HG03439 (cell line): ENCODE measurements around the gene FGF22.
"Not testable (repeated sequence)": the region's sequence is repeated elsewhere in the genome, so short reads cannot be mapped to it uniquely, and the experiment has no call there.

ENCODE experiments used
- ATAC-seq: cut with Tn5 transposase; IDR thresholded peaks from one replicate; pipeline ENCODE4 v1.9.1; 2021; ENCODE audit warnings: mild to moderate bottlenecking, moderate library complexity; ENCODE audit not compliant: unreplicated experiment

Gene FGF22

DNA sequence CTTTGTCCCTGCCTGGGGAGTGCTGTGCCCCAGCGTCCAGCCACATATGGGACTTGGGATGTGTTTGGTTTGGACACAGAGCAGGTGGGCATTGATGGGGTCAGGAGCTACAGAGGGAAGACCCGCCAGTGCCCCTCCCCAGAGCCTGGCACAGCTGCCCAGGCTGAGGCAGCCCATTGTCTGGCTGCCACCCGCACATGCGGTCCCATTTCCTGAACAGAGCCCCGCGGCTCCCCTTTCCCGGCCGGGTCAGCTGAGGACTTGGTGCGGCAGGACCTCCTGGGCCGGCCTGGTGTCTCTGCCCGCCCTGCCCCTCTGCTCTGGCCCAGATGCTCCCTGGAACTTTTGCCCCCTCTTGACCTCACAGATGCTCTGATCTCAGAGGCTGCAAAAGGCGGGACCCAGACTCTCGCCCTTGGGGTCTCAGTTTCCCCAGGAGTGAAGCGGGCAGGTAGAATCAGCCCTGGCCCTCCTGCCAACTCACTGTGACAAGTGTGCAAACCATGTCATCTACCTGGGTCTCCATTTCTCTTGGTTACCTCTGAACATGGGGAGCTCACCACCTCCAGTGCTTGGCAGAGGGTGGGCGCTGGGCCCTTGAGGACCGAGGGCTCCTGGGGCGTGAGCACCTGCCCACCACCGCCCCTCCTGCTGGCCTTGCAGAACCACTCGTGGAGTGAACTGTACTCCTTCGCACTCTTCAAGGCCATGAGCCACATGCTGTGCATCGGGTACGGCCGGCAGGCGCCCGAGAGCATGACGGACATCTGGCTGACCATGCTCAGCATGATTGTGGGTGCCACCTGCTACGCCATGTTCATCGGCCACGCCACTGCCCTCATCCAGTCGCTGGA, 32.2 kb upstream of the FGF22 start:
- ATAC-seq = no peak

DNA sequence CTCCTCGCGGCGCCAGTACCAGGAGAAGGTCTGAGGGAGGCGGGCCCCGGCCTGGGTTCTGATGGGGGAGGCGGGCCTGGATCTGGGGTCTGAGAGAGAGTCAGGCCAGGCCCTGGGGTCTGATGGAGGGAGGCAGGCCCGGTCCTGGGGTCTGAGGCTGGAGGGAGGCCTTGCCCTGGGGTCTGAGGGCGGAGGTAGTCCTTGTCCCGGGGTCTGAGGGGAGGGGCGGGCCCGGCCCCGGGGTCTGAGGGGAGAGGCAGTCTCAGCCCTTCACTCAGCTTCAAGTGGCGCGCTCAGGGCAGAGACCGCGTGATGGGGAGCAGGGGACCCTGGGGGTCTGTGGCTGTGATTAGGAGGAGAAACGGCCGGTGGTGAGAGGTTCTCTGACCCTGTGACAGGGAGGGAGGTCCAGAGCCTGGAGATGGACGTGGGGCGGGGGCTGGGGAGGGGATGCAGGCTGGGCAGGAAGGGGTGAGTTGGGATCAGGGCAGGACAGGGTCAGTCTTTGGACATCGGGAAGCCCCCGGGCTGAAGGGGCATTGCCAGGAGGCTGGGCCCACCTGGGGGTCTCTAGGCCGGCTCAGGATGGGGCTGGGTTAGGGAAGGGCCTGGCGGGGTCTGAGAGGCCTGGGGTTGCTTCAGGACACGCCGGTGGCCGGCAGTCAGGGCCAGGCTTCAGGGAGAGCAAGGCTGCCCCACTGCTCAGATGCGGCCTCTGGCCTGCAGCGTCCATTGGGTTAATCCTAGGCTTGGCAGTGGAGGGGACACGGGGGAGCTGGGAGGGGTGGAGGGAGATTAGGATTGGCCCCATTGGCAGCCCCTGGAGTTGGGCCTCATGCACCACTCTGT, 31.3 kb upstream of the FGF22 start:
- ATAC-seq = no peak

- no peak for ATAC-seq
These were observed 30.7 kb upstream of the FGF22 start for GRCh38 chr19:609004-609346.

DNA sequence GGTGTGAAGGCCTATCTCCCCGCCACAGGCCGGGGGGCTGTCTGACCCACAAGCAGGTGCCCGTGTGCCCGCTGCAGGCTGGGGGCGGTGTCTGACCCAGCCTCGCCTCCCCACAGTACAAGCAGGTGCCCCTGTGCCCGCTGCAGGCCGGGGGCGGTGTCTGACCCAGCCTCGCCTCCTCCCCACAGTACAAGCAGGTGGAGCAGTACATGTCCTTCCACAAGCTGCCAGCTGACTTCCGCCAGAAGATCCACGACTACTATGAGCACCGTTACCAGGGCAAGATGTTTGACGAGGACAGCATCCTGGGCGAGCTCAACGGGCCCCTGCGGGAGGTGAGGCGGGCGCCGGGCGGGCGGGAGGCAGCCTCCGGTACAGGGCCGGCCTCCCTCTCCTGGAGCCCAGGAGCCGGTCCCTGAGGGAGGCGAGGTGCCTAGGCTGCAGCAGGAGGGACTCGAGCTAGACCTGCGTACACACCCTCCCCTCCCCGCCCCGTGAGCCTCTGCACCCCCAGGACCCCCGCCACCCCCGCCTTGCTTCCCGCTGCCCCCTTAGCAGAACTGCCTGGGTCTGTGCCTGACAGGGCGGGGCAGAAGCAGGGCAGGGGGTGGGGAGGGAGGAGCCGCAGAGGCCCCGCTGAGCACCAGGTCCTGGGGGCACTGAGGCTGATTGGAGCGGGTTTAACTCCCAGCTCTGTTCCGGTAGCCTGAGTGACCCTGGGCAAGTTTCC, 29.4 kb upstream of the FGF22 start:
- ATAC-seq = no peak

DNA sequence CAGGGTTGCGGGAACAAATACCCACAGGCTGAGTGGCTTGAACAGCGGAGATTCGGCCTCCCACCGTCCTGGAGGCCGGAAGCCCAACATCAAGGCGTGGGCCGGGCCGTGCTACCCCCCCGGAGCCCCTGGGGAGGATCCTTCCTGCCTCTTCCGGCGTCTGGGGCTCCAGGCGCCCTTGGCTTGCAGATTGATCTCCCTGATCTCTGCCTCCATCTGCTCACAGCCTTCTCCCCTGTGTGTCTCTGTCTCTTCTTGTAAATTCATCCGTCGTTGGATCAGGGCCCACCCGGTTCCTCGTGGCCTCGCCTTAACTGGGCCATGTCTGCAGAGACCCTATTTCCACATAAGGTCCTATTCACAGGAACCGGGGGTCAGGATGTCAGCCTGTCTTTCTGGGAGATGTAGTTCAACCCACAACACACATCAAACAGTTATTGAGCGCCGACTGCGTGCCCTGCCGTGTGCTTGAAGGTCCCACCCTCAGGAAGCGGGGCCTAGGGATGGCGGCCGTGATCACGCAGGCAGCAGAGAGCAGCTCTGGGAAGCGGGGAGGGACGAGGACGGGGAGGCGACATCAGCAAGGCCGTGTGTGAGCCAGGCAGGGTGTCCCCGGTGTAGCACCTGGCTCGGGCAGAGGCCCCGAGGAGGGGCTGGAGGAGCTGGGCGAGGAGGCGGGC, 28.7 kb upstream of the FGF22 start:
- no peak for ATAC-seq

DNA sequence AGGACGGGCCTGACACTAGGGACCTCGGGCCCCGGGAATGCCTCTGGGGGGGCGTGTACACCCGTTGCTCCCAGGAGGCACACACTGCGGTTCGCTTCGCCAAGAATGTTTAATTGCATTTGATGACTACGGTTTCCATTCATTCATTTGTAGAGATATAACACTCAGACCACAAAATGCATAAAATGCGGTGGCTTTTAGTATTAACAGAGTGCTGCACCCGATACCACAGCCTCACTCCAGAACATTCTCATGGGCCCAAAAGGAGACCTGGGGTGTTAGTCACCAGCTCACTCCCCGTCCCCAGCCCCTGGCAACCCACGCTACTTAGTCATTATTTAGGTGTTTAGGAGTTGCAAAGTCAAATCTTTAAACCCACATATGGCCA, 28.2 kb upstream of the FGF22 start:
- no peak for ATAC-seq

GRCh38 chr19:612941-613340, 26.7 kb upstream of the FGF22 start:
- ATAC-seq = no peak

DNA sequence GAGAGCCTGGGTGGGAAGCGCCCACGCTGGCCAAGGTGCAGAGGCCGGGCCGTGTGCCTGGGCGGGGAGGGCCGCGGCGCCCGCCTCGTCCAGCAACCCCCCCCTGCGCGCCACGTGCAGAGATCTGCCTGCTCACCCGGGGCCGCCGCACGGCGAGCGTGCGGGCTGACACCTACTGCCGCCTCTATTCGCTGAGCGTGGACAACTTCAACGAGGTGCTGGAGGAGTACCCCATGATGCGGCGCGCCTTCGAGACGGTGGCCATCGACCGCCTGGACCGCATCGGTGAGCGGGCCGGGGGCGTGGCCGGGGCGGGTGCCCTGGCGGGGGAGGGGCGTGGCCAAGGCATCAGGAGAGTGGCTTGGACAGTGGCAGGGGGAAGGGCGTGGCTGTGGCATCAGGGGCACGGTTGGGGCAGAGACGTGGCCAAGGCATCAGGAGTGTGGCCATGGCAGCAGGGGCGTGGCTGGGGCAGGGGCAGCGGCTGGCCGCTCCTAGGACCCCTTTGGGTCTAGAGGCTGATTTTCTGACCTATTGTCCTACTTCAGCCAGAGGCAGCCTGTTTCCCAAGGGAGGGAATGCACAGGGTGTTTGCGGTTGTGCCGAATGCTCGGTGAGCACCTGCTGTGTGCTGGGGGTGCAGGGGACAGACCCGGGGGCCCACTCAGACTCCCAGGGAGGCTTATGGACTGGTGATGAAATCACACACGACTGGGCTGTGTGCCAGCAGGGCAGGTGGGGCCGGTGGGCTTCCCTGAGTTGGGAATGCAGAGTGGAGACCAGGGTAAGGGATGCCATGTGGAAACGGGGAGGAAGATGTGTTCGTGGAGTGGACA, 25.7 kb upstream of the FGF22 start:
- no peak for ATAC-seq

GRCh38 chr19:615619-616018, 24.1 kb upstream of the FGF22 start:
- no peak for ATAC-seq

- no peak for ATAC-seq
These were observed 23.5 kb upstream of the FGF22 start for GRCh38 chr19:616062-616700.

- ATAC-seq = no peak
These were observed 22.7 kb upstream of the FGF22 start for GRCh38 chr19:616747-617526.

GRCh38 chr19:617551-618246, 22.0 kb upstream of the FGF22 start:
- ATAC-seq = no peak

DNA sequence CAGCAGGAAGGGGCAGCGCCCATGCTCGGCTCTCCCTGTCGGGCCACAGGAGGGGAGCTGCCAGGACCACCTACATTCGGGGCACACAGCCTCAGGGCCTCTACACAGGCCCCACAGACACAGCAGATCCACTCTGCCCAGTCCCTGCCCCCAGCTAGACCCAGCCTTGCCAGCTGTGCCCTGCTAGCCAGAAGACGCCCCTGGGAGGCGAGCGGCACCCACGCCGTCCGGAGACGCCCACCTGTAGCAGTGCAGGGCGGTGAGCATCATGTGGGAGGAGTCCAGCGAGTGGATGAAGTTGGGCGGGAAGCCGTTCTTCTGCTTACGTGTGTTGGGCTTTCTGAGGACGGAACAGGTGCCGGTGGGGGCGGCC, 21.4 kb upstream of the FGF22 start:
- no peak for ATAC-seq

GRCh38 chr19:618674-619285, 20.9 kb upstream of the FGF22 start:
- ATAC-seq = no peak

DNA sequence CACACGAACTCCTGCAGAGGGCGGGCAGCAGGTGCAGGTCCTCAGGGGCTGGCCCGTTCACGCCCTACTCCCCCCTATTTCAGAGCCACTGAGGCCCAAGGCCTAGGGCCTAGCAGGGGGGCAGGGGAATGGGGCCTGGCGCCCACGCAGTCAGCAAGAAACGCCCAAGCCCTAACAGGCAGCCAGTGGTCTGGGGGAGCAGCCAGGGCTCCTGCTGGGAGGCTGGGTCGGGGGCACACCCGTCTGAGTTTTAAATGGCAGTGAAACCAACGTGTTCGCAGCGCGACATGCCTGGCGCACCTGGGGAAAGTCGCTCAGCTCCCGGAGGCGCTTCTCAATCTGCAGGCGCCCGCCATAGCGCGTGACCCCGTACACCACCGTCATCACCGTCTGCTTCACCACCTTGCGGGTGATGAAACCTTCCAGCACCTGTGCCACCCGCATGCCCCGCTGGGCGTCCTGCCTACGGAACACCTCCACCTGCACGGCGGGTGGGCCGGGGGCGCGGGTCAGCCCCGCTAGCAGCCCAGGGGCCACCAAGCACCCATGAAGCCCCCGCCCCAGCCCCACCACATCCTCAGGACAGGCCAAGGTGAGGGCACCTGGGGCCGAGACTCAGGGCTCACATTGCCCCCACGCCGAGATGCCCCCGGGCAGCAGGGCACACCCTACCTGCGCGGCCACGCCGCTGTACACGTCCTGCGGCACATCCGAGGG, 20.2 kb upstream of the FGF22 start:
- ATAC-seq = no peak

DNA sequence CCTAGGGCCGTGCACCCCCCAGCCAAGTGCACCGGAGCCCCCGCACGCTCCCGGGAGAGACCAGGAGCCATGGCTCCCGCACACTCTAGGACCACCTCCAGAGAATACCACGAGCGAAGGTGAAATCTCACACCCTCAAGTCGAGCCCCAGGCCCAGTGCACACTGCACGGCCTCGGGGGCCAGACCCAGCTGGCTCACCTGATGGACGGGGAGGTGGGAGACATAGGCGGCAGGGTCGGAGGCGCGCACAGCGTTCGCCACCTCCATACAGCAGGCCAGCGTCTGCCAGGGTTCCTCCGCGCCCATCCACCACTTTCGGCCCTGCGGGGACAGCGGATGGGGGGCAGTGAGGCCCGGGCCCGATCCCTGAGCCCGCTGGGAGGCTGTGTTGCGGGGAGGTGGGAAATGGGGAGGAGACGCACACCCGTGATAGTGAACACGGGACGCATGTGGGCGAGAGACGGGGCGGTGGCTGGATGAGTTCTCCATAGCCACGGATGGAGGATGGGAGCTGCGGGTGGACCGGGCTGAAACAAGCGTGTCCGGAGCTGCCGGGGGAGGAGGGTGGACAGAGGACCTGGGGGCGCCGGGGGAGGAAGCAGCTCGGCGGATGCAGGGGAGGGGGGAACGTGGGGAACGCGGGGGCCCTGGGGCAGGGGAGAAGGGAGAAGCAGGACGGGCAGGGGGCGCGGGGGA, 19.4 kb upstream of the FGF22 start:
- no peak for ATAC-seq

DNA sequence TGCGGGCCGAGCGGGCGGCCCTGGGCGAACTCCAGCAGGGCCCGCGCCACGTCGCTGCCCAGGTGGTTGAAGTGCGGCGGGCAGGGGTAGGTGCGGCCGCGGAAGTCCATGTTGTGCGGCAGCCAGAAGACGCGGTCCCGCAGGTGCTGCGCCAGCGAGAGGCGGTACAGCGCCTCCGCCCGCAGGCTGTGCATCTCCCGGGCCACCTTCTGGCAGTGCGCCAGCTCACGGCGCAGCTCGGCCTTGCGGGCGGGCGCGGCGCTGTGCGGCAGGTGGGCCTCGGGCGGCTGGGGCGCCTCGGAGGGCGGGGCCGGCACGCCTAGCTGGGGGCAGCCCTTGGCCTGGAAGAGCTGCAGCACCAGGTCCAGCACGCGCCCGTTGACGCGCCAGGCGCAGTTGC, 18.5 kb upstream of the FGF22 start:
- not testable (repeated sequence) for ATAC-seq
